Measurements from ENCODE around the gene LBHD1. TPM values are rescaled to one million over a fixed set of nuclear protein-coding genes. Genes with fewer than 3 reads are reported as not detected.

The LBHD1 gene
- total and polyA plus RNA-seq, 7 donors, result 0.74 to 3.6 (median 1.8) TPM

GRCh38 chr11:62648967-62649364 lies 23.1 kb downstream of the LBHD1 start:
- intact Hi-C loops (cut with DNase I), result no loop called here

GRCh38 chr11:62648185-62648966 lies 23.7 kb downstream of the LBHD1 start:
- H3K27me3 ChIP-seq (ENCODE audit: insufficient read depth in 3 of 3, low read length in 2 of 3), result no peaks in the 10 kb centered on the region
- H3K4me1 ChIP-seq, result peaks cover 32% of the 10 kb centered on the region
- ATAC-seq, result no peak
- H3K9me3 ChIP-seq, result no peaks in the 10 kb centered on the region
- DNase-seq, result no peak
- intact Hi-C loops (cut with DNase I), result no loop called here
- peaks cover 0 to 41% of the 10 kb centered on the region in 2 donors for H3K36me3 ChIP-seq (ENCODE audit: insufficient read depth in 1 of 2, low read depth in 1 of 2)
- H3K27ac ChIP-seq, result no peak overlapping the region
- no peak overlapping the region for H3K4me3 ChIP-seq
- no peak for TF ChIP-seq CTCF (IDR thresholded peaks at IDR 0.05)
- WGBS, 3 donors, result 76 to 88% (median 79%) methylated on average over 24 of the region's 24 CpGs

More at GRCh38 chr11:62648967-62649364, 23.1 kb downstream of the LBHD1 start:
- WGBS, 3 donors, result 80 to 88% (median 81%) methylated on average over 11 of the region's 11 CpGs
- no peak overlapping the region for H3K27ac ChIP-seq
- H3K9me3 ChIP-seq, result no peaks in the 10 kb centered on the region
- ATAC-seq (no peak), DNase-seq (no peak)
- no peak overlapping the region for H3K4me3 ChIP-seq
- H3K4me1 ChIP-seq, result peaks cover 32% of the 10 kb centered on the region
- TF ChIP-seq CTCF (IDR thresholded peaks at IDR 0.05), result no peak
- H3K27me3 ChIP-seq (ENCODE audit: insufficient read depth in 3 of 3, low read length in 2 of 3), result no peaks in the 10 kb centered on the region
- H3K36me3 ChIP-seq (ENCODE audit: insufficient read depth in 1 of 2, low read depth in 1 of 2), result peaks cover 0 to 35% of the 10 kb centered on the region in 2 donors

GRCh38 chr11:62647609-62648005 lies 24.5 kb downstream of the LBHD1 start:
- no peak for ATAC-seq
- Histone ChIP-seq H3K9me3 (no peaks in the 10 kb centered on the region), H3K27ac (peak overlapping the region; percentile 97), H3K27me3 (ENCODE audit: insufficient read depth in 3 of 3, low read length in 2 of 3) (no peaks in the 10 kb centered on the region), H3K4me3 (no peak overlapping the region), H3K36me3 (ENCODE audit: insufficient read depth in 1 of 2, low read depth in 1 of 2) (peaks cover 0 to 48% of the 10 kb centered on the region in 2 donors), H3K4me1 (peaks cover 32% of the 10 kb centered on the region)
- intact Hi-C loops (cut with DNase I), result no loop called here
- DNase-seq, result no peak
- 38 to 53% (median 44%) methylated on average over 6 of the region's 6 CpGs for WGBS, 3 donors
- no peak for TF ChIP-seq CTCF (IDR thresholded peaks at IDR 0.05)

GRCh38 chr11:62646825-62647608 lies 25.1 kb downstream of the LBHD1 start:
- Histone ChIP-seq H3K36me3 (ENCODE audit: insufficient read depth in 1 of 2, low read depth in 1 of 2) (peaks cover 0 to 54% of the 10 kb centered on the region in 2 donors), H3K27me3 (ENCODE audit: insufficient read depth in 3 of 3, low read length in 2 of 3) (no peaks in the 10 kb centered on the region), H3K9me3 (no peaks in the 10 kb centered on the region), H3K4me1 (peaks cover 30% of the 10 kb centered on the region), H3K27ac (peak overlapping the region; percentile 97), H3K4me3 (peak overlapping the region; percentile 100)
- intact Hi-C loops (cut with DNase I), result no loop called here
- TF ChIP-seq CTCF (IDR thresholded peaks at IDR 0.05), result no peak
- WGBS, 3 donors, result 44 to 57% (median 50%) methylated on average over 30 to 32 of the region's 32 CpGs
- DNase-seq (no peak), ATAC-seq (peak in 1 of 4 donors; percentile 4)

Data from psoas muscle (tissue), 8 donors.